HG03103 (cell line): ENCODE results near the gene ITPR2.
"Not testable (repeated sequence)": the region's sequence is repeated elsewhere in the genome, so short reads cannot be mapped to it uniquely, and the experiment has no call there.

Source experiments
- ATAC-seq: cut with Tn5 transposase; IDR thresholded peaks from one replicate; pipeline ENCODE4 v1.9.1; 2021; ENCODE audit warnings: low read depth; ENCODE audit not compliant: unreplicated experiment

Gene ITPR2

DNA sequence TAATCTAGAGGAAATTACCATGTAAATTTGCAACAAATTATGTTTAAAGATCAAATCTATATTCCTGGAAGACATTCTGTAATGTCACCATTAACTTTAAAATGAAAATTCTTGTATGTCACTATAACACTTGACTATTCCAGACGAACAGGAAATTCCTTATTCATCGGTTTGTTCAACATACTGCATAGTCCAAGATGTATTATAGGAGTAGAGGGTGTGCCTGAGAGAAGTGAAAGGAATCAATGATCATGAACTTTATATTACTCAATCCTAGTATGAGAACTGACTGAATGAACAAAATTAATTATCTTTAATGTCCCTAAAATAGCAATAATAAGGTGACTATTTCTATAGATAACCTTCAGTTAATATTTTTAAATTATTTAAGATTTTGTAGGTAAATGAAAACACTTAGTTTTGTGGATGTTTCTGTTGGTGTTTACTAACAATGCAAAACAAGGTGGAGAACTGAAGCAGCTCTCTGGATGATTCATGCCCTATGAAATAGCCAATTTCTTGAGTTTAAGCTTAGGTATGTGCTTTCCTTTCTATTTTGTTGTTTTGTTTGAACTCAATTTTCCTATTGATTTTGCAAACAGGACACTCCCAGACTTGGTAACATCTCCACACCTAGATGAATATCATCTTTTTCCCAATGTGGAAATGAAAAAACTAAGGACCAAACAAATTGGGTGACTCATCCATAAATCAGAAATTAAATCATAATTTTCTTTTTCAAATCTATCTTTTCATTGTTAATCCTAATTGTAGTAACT is 18.2 kb upstream of the ITPR2 start:
- ATAC-seq, result no peak

DNA sequence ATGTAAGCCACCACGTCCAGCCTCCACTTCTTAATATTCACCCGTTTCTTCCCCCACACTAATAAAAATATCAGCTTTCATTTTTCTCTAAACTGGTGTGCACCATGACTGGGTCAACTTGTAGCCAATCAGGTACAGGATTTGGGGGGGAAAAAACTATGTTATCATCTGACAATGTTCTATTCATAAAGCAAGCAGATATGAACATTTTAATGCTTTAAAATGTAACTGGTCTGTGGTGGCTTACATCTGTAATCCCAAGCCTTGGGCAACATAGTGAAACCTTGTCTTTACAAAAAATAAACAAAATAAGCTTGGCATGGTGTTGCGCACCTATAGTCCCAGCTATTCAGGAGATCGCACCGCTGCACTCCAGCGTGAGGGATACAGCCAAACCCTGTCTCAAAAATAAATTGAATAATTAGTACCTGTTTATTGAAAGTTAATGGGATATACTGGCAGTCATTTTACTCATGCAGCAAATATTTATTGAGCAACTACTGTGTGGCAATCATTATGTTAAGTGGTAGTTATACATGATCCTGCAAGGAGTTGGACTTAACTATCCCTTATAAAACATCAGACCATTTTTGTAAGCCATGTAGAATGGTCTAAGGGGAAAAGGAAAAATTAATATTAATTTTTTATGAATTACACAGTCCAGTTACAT is 15.3 kb upstream of the ITPR2 start:
- no peak for ATAC-seq

DNA sequence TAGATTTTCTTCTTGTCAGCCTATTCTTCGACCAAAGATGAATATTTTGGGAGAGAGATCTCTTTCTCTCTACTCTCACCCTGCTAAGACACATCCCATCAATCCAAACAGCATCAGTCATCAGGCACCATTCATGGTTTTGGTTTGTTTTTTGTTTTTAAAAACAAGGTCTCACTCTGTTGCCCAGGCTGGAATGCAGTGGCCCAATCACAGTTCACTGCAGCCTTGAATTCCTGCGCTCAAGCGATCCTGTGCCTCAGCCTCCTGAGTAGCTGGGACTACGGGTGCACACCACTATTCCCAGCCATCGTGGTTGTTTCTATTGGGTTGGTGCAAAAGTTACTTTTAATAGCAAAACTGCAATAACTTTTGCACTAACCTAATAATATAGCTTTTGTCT is 14.4 kb upstream of the ITPR2 start:
- ATAC-seq, result no peak

DNA sequence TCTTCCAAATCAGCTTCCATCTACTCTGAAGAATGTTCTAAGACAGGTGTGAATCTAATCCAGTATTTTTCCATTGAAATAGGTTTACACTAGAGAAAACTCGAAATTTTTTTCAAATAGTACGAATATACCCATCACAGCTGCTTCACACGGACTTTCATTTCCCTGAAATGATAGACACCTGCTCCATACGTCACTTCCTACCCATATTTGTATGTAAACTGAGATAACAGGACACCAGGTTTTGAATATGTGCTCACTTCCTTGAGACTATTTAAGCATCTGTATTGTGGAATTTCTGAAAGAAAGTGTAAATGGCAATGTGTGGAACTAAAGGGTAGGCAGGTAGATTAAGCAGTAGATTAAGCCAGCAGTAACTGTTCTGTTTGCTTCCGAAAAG is 13.4 kb upstream of the ITPR2 start:
- no peak for ATAC-seq

DNA sequence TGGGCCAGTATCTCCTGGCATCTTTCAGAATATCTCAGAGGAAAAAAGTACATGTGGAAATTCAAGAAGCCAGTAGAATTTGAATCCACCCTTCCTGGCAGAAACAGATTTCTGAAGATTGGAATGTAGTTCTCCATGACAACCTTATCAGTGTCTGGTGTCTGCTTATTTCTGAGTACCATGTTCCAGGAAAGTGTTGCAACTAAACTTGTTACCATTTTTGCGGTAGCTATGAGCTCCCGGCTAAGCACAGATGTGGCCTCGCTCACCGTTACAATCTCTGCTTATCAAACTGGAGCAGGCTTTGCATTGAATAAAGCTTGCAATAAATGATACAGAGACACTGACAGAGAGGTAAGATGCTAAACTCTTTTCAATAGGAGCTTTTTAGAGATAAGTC is 13.0 kb upstream of the ITPR2 start:
- no peak for ATAC-seq

DNA sequence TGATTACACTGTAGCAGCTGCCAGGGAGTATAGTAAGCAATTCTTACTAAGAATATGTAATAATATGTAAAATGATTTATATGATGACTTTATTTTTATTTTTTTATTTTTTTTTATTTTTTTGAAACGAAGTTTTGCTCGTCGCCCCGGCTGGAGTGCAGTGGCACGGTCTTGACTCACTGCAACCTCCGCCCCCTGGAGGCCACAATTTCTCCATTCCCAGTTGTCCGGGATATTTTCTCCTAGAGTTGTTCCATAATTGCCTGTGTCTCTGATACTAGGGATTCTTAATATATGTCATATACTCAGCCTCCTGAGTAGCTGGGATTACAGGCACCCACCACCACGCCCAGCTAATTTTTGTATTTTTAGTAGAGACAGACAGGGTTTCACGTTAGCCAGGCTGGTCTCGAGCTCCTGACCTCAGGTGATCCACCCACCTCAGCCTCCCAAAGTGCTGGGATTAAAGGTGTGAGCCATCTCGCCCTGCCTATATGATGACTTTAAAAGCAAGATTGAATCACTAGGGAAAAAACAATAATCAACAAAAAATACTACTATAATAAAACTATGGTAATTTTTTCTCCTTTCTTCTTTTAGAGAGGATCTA is 12.2 kb upstream of the ITPR2 start:
- no peak for ATAC-seq

DNA sequence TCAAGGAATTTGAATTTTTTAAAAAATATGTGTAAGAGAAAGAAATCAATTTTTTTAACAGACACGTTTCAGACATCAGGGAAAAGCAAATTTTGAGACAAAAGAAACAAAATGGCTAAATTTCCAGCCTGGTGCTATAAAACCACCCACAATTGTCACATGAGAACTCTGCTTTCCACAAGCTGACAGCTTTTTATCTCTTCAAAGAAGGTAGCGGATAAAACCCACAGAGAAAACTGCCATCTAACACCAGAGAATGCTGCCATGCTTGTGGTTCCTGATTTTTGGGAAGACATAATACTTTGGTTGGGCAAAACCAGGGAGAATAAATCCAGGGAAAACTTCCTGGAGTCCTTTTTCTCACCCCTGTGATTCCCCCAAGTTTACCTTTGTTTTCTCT is 10.3 kb upstream of the ITPR2 start:
- no peak for ATAC-seq

DNA sequence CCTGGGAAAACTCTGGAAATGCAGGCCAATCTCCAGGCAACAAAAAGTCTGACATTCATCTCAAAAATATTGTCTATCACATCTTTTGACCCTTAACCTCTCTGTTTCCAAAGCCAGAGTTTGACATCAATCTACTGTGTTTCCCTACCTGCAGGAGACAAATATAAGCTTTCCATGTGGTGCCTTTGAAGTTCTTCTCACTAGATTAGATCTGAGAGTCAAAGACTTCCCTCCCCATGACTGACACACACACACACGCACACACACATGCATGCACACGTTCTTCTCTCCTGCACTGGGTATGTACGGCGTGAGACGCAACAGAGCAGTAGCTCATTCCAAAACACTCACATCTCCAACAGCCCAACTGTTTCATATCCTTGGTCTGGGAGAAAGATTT is 8.1 kb upstream of the ITPR2 start:
- ATAC-seq, result no peak

DNA sequence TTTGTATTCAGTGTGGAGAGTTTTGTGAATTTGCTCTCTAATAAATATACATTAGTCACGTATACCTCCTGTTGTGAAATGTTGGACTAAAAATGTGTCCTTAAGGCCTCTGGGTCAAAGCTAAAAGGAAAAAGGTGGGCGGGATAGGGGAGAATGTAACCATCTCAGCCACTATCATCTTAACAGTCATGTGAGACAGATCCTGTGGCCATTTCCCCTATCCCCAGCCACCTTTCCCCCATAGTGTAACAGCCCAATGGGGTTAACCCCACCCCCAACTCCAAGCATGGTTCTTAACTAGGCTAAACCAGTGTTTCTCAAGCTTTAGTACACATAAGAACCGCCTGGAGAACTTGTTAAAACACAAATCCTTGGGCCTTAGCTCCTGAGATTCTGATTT is 6.5 kb upstream of the ITPR2 start:
- ATAC-seq, result no peak

DNA sequence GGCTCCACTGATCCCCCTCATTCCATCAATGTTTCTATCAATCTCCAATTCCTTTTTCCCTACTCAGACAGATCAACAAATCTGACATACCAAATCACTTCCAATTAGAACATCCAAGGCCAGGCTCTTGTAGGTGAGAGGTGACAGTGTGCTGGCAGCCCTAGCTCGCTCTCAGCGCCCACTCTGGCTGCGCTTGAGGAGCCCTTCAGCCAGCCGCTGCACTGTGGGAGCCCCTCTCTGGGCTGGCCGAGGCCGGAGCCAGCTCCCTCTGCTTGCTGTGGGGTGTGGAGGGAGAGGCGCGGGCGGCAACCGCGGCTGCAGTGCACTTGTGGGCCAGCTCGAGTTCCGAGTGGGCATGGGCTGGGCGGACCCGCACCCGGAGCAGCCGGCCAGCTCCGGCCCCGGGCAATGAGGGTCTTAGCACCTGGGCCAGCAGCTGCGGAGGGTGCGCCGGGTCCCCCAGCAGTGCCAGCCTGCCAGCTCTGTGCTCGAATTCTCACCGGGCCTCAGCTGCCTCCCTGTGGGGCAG is 6.0 kb upstream of the ITPR2 start:
- ATAC-seq, result no peak

DNA sequence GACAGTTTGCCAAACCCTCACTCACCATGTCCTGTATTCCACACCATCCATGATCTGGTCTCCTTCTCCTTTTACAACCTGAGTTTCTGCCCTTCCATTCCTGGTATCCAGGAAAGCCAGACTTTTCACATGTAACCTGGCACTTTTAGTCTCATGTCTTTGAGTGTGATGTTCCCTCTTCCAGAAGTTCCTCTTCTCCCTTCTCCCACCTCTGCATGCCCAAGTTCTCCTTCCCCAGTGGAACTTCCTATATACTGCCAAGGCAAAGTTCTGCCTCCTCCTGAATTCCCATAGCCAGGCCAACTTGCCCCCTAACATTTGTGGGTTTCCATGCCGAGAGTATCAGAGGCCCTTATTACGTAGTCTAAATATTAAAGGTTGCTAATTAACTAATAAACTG is 3.2 kb upstream of the ITPR2 start:
- ATAC-seq, result no peak

DNA sequence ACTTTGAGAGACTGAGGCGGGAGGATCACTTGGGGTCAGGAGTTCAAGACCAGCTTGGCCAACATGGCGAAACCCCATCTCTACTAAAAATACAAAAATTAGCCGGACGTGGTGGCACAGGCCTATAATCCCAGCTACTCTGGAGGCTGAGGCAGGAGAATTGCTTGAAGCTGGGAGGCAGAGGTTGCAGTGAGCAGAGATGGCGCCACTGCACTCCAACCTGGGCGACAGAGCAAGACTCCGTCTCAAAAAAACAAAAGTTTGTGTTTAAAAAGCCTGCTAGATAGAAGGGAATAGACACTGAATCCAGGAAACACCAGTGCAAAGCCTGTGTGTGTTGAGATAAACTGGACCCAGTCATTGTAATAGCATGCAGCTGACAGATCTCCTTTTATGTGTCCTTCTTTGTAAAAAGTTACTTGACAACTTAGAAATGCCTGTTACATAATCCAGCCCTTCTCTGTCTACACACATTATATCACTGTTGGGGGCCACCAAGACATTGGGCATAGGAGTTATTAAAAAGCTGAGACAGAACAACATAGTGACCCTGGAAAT is 1.6 kb upstream of the ITPR2 start:
- not testable (repeated sequence) for ATAC-seq

DNA sequence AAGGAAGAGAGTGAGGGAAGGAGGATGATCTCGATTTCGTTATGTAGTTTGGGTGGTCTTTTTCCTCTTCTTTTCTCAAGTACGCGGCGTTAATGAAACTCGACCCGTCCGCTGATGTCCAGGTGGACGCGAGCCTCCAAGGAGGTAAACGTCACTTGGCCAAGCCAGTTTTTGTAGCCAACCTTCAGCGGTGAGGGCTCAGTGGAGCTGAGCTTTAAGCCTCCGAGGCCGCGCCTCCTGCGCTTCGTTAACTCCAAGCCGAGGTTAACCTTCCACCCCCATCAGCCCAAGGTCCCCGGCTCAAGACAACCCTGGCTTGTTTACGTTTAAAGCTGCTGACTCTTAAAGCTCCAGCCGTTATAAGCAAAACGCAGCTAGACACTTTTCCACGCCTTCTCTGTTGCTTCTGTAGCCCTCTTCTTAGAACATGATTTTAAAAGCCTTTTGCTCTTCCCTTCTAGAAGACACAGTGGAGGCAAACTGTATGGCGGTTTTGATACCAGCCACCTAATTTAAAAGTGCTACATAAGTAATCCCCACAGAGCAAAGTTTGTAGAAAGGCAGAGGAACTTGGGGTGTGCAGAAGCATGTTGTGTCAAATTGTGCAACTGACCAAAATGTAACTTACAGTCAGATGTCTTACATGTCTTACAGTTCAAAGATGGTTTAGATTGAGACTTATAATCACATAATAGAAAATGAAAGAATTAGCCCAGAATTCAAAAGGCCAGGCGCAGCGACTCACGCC is 923 bp upstream of the ITPR2 start:
- no peak for ATAC-seq

DNA sequence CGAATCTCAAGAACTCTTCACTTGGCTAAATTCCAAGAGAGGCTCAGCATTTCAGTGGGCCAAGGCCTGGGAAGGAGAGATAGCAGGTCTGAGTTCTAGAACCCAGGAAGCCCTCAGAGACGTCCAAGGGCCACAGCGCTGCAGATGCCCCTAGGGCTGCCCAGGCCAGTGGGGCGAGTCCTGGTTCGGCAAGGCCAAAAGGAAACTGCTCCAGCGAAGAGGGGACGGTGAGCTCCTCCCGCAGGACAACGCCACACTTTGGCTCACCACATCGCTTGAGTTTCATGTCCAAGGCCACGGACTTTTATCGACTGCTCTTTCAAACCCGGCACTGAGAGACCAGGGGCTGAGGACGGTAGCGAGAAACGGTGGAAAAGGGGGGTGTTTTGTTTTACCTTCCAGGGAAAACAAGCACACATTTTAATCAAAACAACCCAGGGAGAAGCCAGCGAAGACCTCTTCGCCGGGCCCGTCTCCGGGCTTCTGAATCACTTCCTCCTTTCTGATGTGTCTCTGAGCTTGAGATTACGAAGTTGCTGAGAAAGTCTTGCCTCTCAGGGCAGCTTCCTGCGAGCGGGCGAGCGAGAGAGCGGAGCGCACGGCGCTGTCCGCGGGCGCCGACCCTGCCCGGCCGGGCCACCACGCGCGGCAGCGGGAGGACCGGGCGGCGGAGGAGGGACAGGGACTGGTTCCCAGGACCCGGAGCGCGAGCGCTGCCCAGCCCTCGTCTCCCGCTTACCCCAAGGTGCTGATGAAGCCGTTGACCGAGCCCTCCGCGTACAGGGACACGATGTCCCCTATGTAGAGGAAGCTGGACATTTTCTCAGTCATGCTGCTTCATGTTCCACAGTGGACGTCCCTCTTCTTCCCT is 808 bp downstream of the ITPR2 start:
- ATAC-seq, result peak; percentile 46

DNA sequence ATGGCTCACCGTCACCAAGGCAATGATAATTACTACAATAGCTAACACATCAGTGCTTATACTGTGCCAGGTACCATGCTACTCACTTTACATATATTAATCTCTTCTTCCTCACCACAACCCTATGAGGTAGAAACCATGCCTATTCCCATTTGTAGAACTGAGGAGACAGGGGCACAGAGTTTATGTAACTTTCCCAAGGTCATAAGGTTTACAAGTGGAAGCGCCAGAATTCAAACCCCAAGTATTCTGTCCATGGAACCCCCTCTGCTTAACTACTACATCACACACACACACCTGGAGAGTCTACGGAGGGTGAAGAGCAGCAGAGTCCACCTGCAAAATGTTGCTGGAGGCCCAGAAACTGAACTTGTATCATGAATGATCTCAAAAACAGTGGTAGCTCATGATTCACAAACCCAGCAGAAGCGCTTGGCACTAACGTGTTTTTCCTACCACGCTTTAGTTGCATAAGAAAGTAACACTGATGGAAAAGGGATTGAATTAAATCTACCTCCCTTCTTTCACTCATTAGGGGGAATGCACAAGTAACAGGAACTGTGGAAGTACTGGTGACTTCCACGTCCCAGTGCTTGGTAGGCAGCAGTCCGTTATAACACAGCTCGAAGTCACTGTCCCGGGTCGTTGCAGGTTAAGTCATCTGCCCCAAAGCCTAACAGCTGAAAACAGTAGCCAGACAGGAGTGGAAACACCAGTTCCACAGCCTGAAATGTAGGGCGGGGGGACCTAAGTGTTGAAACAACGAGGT is 2.0 kb downstream of the ITPR2 start:
- no peak for ATAC-seq

DNA sequence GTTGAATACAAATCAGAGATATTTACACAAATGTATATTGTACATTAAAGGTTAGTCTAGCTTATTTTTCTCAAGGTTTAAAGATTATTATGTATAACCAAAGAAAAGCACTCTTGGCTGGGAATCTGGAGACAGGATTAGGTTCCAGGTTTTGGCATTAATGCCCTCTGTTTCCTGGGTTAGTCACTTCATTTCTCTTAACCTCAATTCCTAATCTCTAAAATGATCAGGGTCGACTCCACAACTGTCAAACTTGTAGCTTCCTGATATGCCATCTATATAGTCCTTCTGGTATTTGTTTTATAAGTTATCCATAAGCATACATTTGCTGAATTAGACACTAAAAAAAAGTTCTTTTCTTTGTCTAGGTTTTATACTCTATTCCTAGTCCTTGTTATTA is 2.6 kb downstream of the ITPR2 start:
- ATAC-seq, result no peak

DNA sequence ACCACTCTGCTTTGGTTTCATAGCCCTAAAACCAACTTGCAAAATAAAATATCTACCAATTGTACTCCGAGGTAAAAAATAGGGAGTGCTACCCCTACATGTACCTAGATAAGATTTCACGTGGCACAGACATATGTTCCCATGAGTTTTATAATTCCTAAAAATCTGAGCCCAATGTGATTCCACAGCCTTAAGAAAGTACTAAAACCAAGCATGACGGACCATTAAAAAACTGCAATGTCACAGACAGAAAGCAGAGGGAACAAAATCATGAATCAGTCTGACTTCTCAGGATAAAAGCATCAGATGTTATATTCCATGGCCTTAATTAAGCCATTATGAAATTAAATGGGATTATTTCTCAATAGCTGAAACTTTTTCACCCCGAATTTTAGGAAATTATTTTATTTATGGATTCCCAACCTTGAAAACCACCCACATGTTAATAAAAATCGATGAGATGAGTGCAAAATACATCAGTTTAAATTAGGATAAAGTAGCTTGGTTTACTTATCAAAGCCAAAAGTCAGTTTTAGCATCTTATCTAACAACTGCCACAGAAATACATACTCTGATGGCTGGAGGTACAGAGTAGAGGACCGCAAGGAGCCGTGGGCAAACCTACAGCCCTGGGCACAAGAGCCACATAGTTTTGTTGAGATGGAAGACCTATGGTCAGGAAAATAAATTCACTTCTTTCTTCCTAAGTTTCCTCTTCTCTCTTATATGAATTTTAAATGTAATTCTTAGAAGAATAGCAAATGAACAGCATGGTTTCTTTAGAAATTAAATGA is 4.5 kb downstream of the ITPR2 start:
- no peak for ATAC-seq

DNA sequence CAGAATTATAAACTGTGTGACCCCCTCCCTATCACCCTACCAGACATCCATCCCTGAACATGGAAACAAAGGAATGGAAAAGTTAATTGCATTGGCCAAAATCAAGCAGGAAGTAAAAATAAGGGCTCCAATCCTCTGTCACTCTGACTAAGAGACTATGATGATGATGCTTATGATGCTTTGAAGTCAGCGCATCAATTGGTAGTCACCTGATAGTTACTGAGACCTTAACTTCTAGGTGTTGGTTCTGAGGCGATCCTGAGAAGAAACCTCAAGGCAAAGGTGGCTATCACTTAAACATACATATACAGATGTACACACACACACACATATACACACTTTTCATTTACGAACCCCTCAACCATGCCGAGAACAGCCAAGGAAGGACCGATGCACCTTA is 6.6 kb downstream of the ITPR2 start:
- ATAC-seq, result no peak
